ENCODE measurements around the gene TRMT11. TPM values are rescaled to one million over a fixed set of nuclear protein-coding genes. Genes with fewer than 3 reads are reported as not detected.
A peak's percentile ranks its signal among the peaks of the same experiment; 100 is the strongest.

TRMT11 gene
- total and polyA plus RNA-seq, 9 of the 15 experiments (the other 6 are each of a cell fraction or from before 2014, with no cell fraction given): 38.8 to 88.0 (median 59.8) TPM

DNA sequence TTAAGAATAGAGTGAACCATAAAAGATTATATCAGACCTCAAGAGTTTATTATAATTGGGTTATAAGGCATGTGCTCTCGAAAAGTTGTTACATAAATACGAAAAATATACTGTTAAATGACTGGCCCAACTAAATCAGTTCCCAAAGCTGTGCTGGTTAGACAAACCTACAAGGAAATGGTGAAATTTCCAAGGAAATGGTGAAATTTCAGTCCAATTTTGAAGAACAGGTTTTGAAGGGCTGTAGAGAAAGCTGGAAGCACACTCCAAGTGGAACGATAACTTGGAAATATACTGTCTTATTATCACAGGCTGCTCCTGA lies 400 bp upstream of the TRMT11 start:
- Histone ChIP-seq H3K4me2 (ENCODE audit: insufficient read depth, low read length) (peak overlapping the region; percentile 90), H3K4me3 (peak overlapping the region; percentile 62), H3K79me2 (ENCODE audit: control insufficient read depth, insufficient read depth, low read length) (peaks cover 61% of the 10 kb centered on the region), H3K27ac (ENCODE audit: extremely low read depth, low read depth, low read length) (peak overlapping the region; percentile 79), H3K9me3 (replicated peaks; ENCODE audit: control insufficient read depth, insufficient read depth, low read depth, low read length) (no peaks in the 10 kb centered on the region), H4K20me1 (replicated peaks; ENCODE audit: control insufficient read depth, insufficient read depth, low read length) (0 out of 2 replicates have a peak, but pooled peaks cover 3% of the 10 kb centered on the region), H3K4me1 (replicated peaks in 1 of 2; ENCODE audit: control insufficient read depth in 2 of 2, insufficient read depth in 2 of 2, low read length in 2 of 2) (peaks cover 10 to 30% of the 10 kb centered on the region in 2 experiments), H3K9ac (ENCODE audit: insufficient read depth in 1 of 2, low read depth in 2 of 2, low read length in 2 of 2) (peak overlapping the region; percentile 92 to 100), H3K36me3 (ENCODE audit: control insufficient read depth, insufficient read depth, low read length) (peaks cover 5% of the 10 kb centered on the region; the same call in 1 of the 3 replicates), H2AFZ (ENCODE audit: low read depth, low read length) (peak overlapping the region; percentile 96), H3K9me1 (ENCODE audit: control insufficient read depth, insufficient read depth, low read length) (no peaks in the 10 kb centered on the region), H3K27me3 (ENCODE audit: control insufficient read depth in 2 of 2, insufficient read depth in 2 of 2, low read length in 2 of 2) (no peaks in the 10 kb centered on the region)
- CTCF ChIA-PET (ENCODE audit: low intra/inter-chr PET ratio): no interaction called here
- intact Hi-C loops (cut with micrococcal nuclease) (loop anchor here (1.0 to 10.0 kb wide), 4 partner anchors 126 to 1359 kb away; partner anchors contain the start of gene ECHDC1), in situ Hi-C loops (cut with MboI) (no loop called here)
- POLR2A ChIA-PET: interaction anchor here (0.6 to 2.4 kb wide), 25 partner anchors 9 to 1134 kb away, joined by 3 to 18 read pairs (median 4); partner anchors contain the start of genes HINT3 and NCOA7
- DNase-seq (ENCODE audit: extremely low read depth in 1 of 4, low spot score in 3 of 4) (no peak), ATAC-seq (no peak), FAIRE-seq (no peak)
- TSS peak; percentile 95 for BruUV-seq (replicated peaks)
- WGBS (ENCODE audit: insufficient coverage, low coverage, missing lambda C conversion rate): 2% methylated on average over 3 of the region's 3 CpGs
- TF ChIP-seq XRCC3 (IDR thresholded peaks at IDR 0.05) (no peak), ZNF785 (CRISPR knock-in tag; IDR thresholded peaks at IDR 0.05) (no peak), DEAF1 (CRISPR knock-in tag; IDR thresholded peaks at IDR 0.05) (0 out of 2 replicates have a peak, but pooled peaks have one; percentile 17), ZNF583 (CRISPR knock-in tag; IDR thresholded peaks at IDR 0.05) (peak; percentile 24; the same call in 1 of the 2 replicates), CREB1 (IDR thresholded peaks at IDR 0.05) (no peak), CREB1 (CRISPR knock-in tag; IDR thresholded peaks at IDR 0.05) (no peak), RFX5 (IDR thresholded peaks at IDR 0.05; ENCODE audit: low read depth, low read length) (no peak), SMAD4 (CRISPR knock-in tag; conservative IDR thresholded peaks at IDR 0.05) (peak; percentile 12; the same call in 1 of the 2 replicates), XRCC5 (IDR thresholded peaks at IDR 0.05; ENCODE audit: low read depth, low read length) (no peak), SMC3 (conservative IDR thresholded peaks at IDR 0.05; ENCODE audit: insufficient read depth, low read depth, low read length) (no peak), CHD2 (IDR thresholded peaks at IDR 0.05; ENCODE audit: low read depth, low read length) (no peak), EHMT2 (IDR thresholded peaks at IDR 0.05) (no peak), CEBPB (tag; IDR thresholded peaks at IDR 0.05) (peak; percentile 13; the same call in 1 of the 2 replicates), BACH1 (tag; IDR thresholded peaks at IDR 0.05) (0 out of 2 replicates have a peak, but pooled peaks have one; percentile 4), MAFG (tag; conservative IDR thresholded peaks at IDR 0.05) (no peak), U2AF1 (optimal IDR thresholded peaks at IDR 0.05; ENCODE audit: low read depth, low read length) (no peak)
- TF ChIP-seq, protein P1, sequence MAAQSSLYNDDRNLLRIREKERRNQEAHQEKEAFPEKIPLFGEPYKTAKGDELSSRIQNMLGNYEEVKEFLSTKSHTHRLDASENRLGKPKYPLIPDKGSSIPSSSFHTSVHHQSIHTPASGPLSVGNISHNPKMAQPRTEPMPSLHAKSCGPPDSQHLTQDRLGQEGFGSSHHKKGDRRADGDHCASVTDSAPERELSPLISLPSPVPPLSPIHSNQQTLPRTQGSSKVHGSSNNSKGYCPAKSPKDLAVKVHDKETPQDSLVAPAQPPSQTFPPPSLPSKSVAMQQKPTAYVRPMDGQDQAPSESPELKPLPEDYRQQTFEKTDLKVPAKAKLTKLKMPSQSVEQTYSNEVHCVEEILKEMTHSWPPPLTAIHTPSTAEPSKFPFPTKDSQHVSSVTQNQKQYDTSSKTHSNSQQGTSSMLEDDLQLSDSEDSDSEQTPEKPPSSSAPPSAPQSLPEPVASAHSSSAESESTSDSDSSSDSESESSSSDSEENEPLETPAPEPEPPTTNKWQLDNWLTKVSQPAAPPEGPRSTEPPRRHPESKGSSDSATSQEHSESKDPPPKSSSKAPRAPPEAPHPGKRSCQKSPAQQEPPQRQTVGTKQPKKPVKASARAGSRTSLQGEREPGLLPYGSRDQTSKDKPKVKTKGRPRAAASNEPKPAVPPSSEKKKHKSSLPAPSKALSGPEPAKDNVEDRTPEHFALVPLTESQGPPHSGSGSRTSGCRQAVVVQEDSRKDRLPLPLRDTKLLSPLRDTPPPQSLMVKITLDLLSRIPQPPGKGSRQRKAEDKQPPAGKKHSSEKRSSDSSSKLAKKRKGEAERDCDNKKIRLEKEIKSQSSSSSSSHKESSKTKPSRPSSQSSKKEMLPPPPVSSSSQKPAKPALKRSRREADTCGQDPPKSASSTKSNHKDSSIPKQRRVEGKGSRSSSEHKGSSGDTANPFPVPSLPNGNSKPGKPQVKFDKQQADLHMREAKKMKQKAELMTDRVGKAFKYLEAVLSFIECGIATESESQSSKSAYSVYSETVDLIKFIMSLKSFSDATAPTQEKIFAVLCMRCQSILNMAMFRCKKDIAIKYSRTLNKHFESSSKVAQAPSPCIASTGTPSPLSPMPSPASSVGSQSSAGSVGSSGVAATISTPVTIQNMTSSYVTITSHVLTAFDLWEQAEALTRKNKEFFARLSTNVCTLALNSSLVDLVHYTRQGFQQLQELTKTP (IDR thresholded peaks at IDR 0.05; ENCODE audit: low read depth in 1 of 2, partially characterized antibody in 2 of 2): peak in 1 of 2 experiments; percentile 22
- TF ChIP-seq, protein P2, sequence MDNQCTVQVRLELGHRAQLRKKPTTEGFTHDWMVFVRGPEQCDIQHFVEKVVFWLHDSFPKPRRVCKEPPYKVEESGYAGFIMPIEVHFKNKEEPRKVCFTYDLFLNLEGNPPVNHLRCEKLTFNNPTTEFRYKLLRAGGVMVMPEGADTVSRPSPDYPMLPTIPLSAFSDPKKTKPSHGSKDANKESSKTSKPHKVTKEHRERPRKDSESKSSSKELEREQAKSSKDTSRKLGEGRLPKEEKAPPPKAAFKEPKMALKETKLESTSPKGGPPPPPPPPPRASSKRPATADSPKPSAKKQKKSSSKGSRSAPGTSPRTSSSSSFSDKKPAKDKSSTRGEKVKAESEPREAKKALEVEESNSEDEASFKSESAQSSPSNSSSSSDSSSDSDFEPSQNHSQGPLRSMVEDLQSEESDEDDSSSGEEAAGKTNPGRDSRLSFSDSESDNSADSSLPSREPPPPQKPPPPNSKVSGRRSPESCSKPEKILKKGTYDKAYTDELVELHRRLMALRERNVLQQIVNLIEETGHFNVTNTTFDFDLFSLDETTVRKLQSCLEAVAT (IDR thresholded peaks at IDR 0.05): no peak

Data from K562 (cell line).